Measurements from ENCODE around the gene FAM131A.

GRCh38 chr3:184337981-184338380 lies 581 bp downstream of the FAM131A start:
- TF ChIP-seq CTCF (conservative IDR thresholded peaks at IDR 0.05; ENCODE audit: low read length): no peak
- no peak for TF ChIP-seq EZH2phosphoT487 (IDR thresholded peaks at IDR 0.05; ENCODE audit: borderline replicate concordance, low read depth, low read length)
